CD4-positive, alpha-beta T cell treated with Interleukin-10 for 1 hour (primary cell): Measurements from ENCODE around the gene BTNL3.
"Not testable (repeated sequence)": the region's sequence is repeated elsewhere in the genome, so short reads cannot be mapped to it uniquely, and the experiment has no call there.

Experiments used
- DNase-seq: peaks from one replicate; pipeline ENCODE4 v3.0.0-alpha.2; 2020

The BTNL3 gene

DNA sequence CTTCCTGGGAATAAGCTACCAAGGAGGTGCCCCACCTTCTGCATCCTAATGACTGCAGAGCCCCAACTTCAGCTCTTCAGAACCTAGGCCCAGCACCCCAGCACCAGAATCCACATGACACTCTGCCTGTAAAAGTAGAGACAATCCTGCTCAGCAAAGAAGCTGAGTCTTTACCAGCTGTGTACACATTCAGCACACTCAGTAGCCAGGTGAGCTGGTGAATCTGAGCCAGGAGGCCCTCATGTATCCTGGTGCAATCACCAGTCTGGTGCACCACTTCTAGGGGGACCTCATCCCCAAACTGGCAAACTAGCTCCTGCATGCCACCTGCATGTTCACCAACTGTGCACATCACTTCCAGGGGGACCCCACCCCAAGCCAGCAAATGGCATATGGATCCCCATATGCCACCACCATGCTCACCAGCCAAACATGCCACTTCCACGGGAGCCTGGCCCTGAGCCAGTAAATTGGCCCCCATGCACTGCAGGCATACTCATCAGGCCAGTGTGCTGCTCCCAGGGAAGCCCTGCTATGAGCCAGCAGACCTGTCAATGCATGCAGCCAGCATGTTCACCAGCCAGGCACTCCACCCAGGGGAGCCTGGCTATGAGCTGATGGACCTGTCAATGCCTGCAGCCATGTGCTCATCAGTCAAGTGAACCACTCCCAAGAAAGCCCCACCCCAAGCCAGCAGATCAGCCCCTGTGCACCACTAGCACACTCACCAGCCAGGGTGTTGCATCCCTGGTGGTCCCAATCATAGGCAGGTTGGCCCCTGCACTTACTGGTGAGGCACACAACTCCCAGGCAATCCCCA is 35.8 kb downstream of the BTNL3 start:
- no peak for DNase-seq

DNA sequence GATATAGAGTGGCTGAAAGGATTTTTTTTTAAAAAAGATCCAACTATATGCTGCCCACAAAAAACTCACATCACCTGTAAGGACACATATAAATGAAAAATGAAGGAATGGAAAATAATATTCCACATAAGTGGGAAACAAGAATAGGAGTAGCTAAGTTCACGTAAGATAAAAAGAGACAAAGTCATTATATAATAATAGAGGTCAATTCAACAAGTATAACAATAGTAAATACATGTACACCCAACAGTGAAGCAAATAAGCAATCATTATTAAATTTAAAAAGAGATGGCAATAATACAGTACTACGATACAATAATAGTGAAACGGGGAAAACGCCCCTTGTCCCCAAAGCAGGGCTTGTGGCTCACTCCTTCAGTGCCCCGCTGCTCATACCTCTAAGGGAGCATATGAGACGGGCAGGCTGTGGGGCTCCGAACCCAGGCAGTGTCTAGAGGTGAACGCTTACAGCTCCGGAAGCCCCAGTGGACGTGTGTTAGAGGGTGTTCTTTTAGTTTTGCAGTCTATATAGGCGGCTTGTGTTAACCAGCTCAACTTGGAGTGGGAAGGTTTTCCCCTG is 38.9 kb downstream of the BTNL3 start:
- no peak for DNase-seq

DNA sequence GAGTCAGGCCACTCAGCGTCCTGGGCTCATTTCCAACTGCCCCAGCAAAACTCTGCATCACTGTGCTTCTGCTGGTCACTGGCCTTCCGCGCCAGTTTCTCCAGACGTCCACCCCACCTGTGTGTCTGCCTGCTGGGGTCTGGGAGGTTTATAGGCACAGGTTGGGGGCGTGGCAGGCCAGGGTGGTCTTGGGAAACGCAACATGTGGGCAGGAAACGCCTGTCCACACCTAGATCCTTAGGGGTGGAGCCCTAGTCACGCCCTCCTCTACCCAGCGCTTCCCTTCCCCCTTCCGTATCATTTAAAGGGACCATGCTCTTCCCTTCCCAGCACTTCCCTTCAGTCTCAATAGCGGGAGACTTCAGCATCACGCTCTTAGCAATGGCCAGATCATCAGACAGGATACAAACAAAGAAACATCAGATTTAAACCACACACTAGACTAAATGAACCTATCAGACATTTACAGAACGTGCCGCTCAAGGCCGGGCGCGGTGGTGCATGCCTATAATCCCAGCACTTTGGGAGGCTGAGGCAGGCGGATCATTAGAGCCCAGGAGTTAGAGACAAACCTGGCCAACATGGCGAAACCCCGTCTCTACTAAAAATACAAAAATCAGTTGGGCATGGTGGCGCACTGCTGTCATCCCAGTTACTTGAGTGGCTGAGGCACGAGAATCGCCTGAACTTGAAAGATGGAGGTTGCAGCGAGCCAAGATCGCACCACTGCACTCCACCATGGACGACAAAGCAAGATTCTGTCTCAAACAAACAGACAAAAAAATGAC is 39.6 kb downstream of the BTNL3 start:
- no peak for DNase-seq

DNA sequence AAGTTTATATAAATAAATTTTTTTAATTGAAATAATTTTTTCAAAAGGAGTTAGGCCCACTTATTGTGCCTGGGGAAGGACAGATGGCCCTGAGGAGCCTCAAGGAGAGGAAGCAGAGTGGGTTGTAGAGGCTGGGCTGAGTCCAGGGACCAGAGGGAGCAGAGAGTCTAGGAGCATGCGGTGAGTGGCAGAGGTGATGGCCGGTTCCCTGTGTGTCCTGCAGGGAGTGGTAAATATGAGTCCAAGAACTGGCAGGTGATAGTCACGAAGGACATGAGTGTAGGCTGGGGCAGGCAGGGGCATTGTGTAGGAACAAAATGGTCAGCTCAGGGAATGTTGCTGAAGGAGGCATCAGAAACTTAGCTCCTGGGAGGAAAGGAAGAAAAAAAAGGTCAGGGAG is 43.1 kb downstream of the BTNL3 start:
- DNase-seq = no peak

DNA sequence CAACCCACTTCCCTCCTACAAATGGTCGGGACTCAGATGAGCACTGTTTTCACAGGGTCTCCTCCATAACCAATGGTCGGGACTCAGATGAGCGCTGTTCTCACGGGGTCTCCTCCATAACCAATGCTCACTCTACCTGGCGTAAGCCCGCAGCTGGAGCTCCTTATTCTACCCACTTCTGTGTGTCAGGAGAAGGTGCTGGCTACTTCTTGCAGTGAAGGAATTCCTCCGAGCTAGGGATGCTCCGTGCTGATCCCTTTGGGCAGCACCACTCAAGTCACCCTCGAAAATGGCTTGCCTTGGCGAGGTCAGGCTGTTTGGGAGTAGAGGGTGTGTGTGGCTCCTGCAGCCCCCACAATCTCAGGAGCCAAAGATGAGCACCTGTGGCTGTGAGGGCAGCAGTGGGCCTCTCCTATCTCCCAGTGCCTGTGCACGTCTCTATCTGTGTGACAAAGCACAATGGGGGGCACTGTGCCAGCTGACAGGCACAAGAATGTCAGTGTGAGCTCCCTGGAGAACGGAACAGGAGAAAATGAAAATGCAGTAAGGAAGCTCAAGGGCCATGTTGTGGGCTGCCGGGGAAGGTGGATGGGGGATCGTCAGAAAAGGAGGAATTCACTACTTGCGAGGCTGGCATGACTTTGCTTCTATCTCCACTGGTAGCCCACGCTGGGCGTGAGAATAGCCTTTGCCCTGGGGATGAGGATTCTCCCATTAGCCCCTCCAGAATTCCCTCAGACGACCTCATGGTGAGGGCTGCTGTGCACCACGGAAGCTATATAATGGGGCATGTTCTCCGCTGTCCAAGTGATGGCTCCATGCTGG is 47.6 kb downstream of the BTNL3 start:
- no peak for DNase-seq

DNA sequence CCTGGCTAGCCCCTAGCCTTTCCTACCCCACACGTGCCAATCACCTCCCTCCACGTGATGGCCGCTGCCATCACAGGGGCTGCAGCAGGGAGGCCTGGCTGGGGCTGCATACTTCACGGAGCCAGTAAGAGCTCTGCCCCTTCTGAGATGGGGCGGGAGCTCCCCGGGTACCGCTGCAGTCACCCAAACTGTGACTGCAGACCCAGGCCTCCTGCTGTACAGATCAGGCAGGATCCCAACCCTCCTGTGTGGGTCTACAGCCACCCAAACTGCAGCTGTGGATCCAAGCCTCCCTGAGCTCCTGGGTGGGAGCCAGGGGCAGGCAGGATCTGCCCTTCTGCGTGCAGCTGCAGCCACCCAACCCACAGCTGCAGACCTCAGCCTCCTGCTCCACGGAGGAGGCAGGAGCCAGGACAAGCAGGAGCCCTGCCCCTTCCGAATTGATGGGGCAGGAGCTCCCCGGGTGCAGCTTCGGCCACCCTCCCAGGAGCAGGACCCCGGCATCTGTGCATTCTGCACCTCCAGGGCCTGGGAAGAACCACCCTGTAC is 48.2 kb downstream of the BTNL3 start:
- no peak for DNase-seq

DNA sequence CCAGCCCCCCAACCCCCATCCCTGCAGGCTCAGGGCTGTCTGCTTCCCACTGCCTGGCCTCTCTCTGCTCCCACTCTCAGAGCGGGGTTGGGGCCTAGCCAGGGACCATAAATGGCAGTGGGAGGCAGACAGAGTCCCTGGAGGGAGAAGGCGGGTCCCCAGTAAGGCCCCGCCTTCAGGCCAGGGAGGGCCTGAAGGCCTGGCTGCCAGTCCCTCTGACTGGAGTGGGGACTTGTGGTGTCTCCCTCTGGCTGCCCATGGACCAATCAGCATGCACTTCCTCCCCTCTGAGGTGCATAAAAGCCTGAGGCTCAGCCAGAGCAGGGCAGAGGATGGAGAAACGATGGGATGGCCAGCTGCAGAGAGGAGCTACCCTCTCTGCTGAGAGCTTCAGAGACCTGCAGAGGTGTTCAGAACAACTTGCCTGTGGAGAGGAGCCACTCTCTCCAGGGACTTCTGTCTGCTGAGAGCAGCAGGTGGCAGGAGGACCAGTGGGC is 48.8 kb downstream of the BTNL3 start:
- DNase-seq = no peak

DNA sequence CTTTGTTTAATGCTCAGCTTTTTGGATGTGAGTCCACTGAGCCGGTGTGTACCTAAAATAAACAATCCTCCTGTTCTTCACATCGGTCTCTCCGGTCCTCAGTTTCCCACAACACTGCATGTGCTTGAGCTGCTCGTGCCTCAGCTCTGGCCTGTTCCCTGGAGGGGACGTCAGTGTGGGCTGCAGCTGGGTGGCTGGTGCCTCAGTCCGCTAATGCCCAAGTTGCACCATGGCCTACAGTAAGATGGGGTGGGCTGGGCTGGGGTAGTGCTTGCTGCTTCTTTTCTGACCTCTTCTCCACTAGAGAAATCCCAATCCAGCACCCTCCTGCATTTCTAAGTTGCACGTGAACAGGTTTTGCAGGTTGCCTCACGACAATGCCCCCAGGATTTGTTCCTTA is 50.8 kb downstream of the BTNL3 start:
- no peak for DNase-seq

DNA sequence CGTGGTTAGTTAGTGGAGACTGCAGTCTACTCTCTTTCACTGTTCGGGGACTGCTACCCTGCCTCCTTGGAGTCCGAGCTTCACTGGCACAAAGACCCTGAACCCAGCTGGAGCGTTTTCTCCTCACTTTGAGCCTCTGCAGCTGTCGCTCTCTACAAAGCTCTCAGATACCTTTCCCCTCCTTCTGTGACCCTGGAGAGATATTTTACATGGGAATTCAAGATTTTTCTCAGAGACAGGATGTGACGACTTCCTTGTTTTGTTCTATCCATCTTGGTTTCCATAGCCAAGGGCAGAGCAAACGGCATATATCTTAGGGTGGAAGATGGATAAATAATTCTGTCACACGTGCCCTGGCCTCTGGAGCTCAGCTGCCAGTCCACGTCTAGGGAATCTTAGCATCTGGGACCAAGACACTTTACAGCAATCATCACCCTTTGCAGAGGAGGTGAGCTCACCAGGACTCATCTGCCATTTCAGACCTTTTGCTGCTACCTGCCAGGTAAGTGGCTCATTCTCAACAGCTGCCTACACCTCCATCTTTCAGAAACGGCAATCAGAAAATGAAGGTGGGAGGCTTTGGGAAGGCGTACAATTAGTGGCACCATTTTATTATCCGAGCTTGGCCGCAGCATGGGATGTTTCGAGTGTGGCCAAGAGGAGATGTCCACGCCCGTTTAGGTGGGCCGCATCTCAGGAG is 51.4 kb downstream of the BTNL3 start, which contains the start of gene BTNL9:
BTNL9 (plus strand) TSS at position 336 of the 700 bp plus-strand sequence. CDS start 5,224 bp downstream, outside the sequence.
- no peak for DNase-seq

DNA sequence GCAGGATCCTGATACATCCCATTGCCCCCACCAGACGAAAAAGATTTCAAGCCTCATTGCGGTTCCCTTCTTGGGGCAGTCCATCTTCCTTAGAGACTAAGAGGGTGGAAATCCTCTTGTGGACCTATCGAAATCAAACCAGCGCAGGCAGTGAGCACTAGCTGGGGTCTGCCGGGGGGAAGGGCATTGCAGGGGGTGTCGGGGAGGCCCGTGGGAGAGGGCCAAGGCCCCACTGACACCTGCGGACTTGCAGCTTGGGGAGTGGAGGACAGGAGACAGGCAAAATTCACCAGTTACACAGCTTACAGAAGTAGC is 51.9 kb downstream of the BTNL3 start:
- DNase-seq = no peak

DNA sequence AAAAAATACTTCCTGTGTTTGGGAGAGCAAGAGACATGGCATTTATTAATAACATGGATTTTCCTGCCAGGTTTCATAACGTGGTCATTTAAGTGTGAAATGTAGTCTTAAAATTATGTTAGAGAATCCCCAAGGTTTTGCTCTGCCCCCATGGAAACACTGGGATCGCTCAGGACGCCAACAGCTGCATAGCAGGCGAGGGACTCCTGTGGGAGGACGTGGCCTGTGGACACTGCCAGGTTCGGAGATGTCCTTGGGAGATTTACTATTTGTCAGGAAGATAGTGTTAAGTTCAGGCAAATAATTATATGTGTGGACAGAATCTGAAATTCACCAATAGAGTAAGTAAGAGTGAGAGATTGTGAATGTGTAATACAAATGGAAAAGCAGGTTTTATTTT is 52.4 kb downstream of the BTNL3 start:
- DNase-seq = no peak

DNA sequence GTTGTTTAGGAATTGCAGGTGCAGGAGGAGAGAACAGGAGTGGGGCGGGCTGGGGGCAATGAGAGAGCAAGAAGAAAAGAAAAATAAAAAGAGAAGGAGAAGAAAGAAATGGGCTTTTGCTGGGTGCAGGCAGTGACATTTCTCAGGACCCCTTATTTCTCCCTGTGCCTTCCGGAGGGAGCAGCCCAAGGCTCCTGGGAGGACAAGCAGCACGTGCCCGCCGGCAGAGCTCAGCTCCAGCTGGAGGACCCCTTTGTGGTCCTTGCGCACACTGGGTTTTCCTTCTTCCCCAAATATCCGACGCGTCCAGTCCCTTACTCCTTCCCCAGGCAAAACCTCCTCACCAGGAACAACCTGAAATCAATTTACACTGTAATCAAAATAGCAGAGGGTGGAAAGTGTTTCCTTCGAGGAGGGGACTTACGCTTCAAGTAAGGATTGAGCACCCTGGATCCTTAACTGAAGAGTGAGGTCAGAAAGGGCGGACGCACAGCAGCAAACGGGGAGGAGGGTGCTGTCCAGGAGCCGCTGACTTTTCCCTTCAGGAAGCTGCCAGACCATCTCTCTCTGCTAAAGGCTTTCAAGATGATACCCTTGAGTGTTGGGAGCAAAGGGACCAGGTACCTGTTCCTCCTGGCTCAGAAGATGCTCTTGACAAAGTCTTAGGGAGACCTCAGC is 53.5 kb downstream of the BTNL3 start:
- no peak for DNase-seq

DNA sequence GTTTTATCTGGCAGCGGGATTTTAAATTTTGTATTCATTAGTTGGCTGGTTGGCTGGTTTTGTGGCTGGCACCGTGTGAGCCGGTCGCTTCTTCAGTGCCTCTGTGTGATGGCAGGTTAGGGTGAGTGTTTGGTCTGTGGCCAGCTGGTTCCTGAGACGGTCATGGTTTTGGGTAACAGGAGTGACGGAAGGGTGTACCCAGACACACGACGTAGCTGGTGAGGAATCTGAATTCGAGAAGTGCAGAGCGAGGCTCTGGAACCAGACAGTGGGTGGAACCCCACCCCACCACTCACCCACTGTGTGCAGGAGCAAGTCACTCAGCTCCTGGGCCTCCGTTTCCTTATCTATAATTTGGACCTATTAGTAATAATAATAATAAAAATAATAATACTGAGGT is 54.1 kb downstream of the BTNL3 start:
- no peak for DNase-seq

DNA sequence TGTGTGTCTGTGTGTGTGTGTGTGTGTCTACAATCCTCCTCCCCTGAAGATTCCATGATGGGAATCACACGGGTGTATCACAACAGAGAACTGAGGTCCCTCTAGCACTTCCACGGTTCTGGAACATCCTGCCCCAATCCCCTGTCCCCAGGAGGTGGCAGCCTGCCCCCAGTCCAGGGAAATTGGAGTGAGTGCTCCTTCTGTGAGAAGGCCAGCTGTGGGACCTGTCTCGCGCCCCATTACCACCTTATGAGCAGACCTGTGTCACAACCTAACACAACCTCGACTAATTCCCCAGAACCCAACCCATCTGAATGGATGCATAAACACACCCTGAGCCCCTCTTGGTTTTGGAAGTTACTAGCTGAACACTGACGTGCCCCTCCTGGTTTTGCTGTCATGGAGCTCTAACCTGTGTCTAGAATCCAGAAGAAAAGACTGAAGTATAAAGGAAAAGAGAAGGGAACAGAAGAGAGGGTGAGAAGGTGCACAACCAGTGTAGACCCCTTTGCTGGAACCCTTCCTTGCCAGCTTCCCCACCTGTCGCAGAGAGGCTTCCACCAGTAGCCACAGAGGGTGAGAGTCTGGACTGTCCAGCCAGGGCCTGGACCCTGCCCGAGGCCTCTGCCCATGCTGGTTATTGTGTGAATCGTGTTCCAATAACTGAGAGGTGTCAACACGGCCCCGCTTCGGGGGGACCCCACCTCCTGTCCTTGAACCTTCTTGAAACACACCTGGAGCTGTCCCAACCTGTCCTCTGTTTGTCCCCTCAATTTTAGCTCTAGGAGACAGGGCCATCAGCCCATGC is 54.8 kb downstream of the BTNL3 start:
- no peak for DNase-seq

DNA sequence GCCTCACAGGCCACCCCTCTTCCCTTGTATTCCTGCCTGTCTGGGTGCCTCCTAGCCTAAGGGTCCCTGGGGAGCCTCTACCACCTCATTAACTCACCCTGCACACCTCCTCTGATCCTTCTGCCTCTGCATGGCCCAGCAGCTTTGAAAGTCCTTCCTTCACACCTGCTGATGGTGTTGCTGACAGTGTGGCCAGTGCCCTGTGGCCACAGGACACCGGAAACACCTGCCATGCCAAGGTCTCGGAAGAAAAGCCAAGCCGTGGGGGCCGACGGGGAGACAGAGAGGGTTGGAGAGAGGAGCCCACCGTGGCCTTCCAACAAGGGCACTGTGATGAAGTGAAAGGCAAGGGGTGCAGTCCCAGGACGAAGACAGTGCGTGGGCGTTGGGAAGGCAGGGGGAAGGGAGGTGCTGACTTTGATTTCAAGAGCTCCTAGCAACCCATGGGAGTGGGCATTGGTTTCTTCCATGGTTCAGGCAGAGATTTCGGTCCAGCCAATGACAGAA is 55.5 kb downstream of the BTNL3 start:
- no peak for DNase-seq

DNA sequence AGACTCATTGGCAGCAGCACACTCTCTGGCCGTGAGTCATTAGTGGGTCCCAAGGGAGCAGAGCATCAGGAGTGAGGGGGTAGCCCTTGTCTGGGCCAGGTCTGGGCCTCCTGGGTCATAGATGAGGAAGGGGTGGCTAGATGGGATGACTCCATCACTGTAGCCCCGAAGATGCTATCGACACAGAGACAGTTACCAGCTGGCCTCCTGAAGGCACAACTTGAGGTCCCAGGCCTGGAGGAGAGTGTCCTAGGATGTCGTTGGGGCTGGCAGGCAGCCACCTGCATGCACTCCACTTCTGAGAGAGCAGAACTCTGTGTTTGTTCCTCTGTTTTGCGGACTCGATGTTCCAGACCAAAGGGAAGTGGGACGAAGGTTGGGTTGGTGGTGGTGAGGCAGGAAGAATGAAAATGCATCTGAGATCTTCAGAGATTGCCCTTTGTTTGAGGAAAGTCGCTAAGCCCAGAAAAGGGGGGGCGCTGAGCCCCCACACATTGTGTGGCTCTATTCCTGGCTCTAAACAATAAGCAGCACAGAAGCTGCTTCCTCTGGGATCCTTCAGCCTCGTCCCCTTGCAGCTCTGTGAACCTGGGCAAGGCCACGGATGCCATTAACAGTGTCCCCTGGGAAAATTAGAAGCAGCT is 56.1 kb downstream of the BTNL3 start:
- no peak for DNase-seq

DNA sequence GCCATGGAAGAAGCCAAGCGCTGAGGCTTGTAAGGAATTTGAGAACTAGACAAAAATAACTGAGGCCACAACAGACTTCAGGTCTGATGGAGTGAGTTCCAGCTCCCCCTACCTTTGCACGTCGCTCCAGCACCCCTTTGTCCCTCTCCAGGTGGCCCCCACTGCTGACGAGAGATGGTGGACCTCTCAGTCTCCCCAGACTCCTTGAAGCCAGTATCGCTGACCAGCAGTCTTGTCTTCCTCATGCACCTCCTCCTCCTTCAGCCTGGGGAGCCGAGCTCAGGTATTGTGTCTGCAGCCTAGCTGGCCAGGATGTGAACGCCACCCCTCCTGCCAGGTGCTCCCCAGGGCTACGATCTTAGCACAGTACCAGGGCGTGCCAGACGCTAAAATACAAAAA is 56.7 kb downstream of the BTNL3 start:
- DNase-seq = no peak

DNA sequence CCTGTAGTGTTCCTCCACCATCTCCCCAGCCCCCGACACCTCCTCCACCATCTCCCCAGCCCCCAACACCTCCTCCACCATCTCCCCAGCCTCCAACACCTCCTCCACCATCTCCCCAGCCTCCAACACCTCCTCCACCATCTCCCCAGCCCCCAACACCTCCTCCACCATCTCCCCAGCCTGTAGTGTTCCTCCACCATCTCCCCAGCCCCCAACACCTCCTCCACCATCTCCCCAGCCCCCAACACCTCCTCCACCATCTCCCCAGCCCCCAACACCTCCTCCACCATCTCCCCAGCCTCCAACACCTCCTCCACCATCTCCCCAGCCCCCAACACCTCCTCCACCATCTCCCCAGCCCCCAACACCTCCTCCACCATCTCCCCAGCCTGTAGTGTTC is 57.2 kb downstream of the BTNL3 start:
- not testable (repeated sequence) for DNase-seq

DNA sequence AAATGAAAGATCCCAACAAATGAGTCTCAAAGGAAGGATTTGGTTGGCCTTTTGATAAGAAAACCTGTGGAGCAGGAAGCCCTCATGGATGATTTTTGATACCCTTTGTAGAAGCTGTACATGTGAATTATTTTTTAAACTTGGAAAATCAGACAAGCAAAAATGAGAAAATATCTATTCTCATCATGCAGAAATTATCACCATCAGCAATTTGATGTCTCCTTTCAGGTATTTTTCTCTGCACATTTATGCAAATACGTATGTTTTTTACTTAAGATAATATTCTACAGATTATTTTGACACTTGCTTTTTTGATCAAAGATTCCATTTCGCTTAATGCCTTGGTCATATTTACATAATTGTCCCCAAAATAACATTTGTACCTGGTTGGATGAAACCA is 58.6 kb downstream of the BTNL3 start:
- DNase-seq = no peak

DNA sequence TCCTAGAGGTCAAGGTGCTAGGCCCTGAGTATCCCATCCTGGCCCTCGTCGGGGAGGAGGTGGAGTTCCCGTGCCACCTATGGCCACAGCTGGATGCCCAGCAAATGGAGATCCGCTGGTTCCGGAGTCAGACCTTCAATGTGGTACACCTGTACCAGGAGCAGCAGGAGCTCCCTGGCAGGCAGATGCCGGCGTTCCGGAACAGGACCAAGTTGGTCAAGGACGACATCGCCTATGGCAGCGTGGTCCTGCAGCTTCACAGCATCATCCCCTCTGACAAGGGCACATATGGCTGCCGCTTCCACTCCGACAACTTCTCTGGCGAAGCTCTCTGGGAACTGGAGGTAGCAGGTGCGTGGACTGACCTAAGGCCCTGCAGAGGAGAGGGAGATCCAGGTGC is 59.3 kb downstream of the BTNL3 start:
- DNase-seq = no peak
